AG09319 (cell line): ENCODE measurements around the gene ADARB1.

ENCODE experiments used
- DNase-seq: peaks from one replicate; pipeline ENCODE4 v3.0.0-alpha.2; 2010; ENCODE audit warnings: low read depth; ENCODE audit errors: extremely low read depth
- TF ChIP-seq, protein P1 (sequence below): IDR thresholded peaks from 2 replicates; pipeline ENCODE4 v1.5.1; 2011; ENCODE audit warnings: low read depth, mild to moderate bottlenecking, inconsistent platforms, low read length, moderate library complexity

ADARB1 gene

GRCh38 chr21:45029948-45030681, 44.3 kb upstream of the ADARB1 start:
- TF ChIP-seq, protein P1, sequence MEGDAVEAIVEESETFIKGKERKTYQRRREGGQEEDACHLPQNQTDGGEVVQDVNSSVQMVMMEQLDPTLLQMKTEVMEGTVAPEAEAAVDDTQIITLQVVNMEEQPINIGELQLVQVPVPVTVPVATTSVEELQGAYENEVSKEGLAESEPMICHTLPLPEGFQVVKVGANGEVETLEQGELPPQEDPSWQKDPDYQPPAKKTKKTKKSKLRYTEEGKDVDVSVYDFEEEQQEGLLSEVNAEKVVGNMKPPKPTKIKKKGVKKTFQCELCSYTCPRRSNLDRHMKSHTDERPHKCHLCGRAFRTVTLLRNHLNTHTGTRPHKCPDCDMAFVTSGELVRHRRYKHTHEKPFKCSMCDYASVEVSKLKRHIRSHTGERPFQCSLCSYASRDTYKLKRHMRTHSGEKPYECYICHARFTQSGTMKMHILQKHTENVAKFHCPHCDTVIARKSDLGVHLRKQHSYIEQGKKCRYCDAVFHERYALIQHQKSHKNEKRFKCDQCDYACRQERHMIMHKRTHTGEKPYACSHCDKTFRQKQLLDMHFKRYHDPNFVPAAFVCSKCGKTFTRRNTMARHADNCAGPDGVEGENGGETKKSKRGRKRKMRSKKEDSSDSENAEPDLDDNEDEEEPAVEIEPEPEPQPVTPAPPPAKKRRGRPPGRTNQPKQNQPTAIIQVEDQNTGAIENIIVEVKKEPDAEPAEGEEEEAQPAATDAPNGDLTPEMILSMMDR: no peak
- DNase-seq: no peak

DNA sequence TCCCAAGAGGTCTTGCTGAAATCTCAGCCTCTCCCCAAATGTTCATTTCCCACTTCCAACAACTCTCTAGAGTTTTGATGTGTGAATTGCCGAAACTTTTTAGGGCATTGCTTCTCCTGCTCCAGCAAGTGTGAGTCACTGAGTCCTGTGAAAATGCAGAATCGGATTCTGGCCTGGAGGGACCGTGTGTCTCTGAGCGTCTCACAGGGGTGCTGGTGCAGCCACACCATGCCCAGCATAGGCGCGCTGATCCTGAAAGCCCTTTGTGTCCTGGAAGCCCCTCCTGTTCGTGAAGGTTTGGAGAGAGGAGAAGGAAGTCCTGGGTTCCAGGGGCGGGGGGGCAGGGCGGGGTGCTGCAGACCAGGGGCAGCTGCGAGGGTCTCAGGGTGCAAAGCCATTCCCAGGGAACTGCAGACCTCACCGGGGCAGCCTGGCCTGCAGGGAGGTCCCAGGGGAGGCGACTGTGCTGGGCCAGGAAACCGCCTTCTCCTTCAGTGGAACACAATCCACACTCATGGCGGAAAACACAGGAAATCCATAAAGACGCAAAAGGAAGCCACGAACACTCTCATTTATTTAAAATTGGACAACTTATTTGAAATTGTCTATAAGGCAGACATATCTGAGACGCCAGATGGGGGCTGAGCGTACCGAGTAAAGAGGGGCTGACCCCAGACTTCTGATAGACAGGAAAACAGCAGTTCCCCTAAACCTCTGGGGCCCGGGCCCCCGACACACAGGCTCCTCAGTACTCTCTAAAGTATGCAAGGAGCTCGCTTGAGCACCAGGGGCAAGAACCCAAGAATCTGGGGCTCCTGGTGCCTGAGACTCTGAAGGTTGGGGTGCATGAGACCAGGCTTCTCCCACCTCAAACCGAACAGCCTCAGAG, 43.5 kb upstream of the ADARB1 start:
- TF ChIP-seq, protein P1: no peak
- no peak for DNase-seq

DNA sequence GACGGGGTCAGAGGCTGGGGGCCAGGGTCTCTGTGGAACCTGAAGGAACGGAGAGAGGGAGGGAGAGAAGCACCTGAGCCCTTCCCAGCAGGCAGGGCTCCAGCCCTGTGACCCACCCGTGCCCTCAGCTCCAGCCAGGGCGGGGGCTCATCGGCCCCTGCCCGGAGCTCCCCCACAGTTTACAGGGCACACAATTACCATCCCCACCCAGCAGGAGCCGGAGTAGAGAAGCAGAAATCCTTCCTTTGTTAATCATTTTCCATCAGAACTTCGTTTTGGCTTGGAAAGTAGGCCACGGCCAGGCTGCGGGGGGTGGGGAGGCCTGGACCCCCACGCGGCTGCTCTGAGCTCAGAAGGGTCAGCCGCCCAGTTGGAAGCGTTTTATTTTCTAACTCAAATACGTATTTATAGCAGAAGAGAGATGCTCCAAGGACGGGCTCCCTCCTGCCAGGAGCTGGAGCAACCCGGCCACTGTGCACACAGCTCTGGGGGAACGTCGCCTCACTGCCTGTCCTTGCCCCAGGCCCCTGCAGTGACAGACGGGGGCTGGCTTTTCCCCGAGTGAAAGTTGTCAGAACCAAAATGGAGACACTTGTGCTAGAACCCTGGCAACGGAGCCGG, 42.7 kb upstream of the ADARB1 start:
- no peak for DNase-seq
- TF ChIP-seq, protein P1: no peak

DNA sequence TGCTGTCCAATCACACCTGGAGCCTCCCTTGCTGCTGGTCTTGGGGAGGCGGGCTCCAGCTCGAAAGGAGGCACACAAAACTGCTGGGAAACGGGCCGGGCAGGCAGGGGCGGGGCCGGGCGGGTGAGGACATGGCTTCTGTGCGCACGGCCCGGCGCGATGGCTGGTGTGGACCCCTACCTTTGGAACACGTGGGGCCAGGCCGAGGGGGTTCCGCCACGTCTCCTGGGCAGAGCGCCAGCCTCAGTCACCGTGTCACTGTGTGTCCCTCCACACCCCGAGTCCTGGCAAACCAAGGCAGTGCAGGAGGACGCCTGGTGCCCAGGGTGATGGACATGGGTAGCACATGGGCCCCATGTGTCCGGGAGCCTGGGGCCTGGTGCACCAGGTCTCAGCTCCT, 42.0 kb upstream of the ADARB1 start:
- TF ChIP-seq, protein P1: no peak
- DNase-seq: no peak

DNA sequence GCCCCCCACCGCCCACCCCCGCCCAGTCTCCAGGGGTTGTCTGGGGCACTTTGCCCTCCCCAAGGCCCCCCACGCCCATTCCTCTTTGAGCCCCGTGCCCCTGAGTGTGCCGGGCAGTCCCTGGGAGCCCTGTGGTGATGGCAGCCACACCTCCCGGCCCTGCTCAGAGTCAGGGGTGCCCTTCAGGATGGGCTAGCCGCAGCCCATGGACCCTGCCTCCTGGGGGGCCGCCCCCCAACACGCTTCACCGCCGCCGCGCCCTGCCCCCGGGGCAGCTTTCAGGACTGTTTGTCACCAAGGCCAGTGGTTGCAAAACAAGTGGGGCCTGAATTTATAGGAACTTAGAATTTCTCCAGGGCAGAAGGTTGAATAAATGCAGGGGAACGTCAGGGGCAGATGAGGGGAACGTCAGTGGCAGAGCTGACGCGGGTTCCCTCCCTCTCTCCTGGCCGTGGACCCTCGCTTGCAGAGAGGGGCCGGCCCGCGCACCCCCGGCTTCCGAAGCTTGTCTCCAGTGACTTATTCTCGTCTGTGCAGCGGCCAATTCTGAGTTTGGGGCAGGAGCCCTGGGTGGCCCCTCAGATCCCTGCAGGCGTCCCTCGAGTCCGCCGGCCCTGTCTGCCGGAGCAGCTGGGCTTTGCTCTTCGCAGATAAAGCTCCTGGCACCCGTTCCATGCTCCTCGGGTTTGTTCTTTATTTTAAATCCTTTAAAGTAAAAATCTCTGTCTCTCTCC, 41.2 kb upstream of the ADARB1 start:
- DNase-seq: no peak
- TF ChIP-seq, protein P1: no peak

- peak; percentile 51 for DNase-seq
- TF ChIP-seq, protein P1: no peak
Measured at GRCh38 chr21:45033791-45034555, 40.4 kb upstream of the ADARB1 start.
